PC-9 (cell line): ENCODE results near the gene ONECUT2.

Experiments
- EZH2 ChIP-seq: fragments of 200-600 bp; sonication (generic); IDR thresholded peaks from 2 replicates; pipeline ENCODE4 v1.8.0; 2017; ENCODE audit warnings: antibody characterized with exemption, low read depth
- TF ChIP-seq, protein P1 (sequence below): fragments of 200-600 bp; sonication (generic); conservative IDR thresholded peaks from 2 replicates; pipeline ENCODE4 v1.6.1; 2017; ENCODE audit warnings: mixed run types, antibody characterized with exemption, mild to moderate bottlenecking, moderate library complexity

DNA sequence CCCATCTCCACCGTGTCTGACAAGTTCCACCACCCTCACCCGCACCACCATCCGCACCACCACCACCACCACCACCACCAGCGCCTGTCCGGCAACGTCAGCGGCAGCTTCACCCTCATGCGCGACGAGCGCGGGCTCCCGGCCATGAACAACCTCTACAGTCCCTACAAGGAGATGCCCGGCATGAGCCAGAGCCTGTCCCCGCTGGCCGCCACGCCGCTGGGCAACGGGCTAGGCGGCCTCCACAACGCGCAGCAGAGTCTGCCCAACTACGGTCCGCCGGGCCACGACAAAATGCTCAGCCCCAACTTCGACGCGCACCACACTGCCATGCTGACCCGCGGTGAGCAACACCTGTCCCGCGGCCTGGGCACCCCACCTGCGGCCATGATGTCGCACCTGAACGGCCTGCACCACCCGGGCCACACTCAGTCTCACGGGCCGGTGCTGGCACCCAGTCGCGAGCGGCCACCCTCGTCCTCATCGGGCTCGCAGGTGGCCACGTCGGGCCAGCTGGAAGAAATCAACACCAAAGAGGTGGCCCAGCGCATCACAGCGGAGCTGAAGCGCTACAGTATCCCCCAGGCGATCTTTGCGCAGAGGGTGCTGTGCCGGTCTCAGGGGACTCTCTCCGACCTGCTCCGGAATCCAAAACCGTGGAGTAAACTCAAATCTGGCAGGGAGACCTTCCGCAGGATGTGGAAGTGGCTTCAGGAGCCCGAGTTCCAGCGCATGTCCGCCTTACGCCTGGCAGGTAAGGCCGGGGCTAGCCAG is 1.2 kb downstream of the ONECUT2 start:
- TF ChIP-seq, protein P1, sequence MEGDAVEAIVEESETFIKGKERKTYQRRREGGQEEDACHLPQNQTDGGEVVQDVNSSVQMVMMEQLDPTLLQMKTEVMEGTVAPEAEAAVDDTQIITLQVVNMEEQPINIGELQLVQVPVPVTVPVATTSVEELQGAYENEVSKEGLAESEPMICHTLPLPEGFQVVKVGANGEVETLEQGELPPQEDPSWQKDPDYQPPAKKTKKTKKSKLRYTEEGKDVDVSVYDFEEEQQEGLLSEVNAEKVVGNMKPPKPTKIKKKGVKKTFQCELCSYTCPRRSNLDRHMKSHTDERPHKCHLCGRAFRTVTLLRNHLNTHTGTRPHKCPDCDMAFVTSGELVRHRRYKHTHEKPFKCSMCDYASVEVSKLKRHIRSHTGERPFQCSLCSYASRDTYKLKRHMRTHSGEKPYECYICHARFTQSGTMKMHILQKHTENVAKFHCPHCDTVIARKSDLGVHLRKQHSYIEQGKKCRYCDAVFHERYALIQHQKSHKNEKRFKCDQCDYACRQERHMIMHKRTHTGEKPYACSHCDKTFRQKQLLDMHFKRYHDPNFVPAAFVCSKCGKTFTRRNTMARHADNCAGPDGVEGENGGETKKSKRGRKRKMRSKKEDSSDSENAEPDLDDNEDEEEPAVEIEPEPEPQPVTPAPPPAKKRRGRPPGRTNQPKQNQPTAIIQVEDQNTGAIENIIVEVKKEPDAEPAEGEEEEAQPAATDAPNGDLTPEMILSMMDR = no peak
- no peak for TF ChIP-seq EZH2
